ENCODE data around the gene CCDC93. TPM values are rescaled to one million over a fixed set of nuclear protein-coding genes. Genes with fewer than 3 reads are reported as not detected.

The CCDC93 gene
- polyA plus RNA-seq, 1 donor (not counting 4 experiments of a cell fraction or from before 2014, with no cell fraction given), result 21.3 TPM

GRCh38 chr2:117973498-117974082, 40.3 kb downstream of the CCDC93 start:
- Histone ChIP-seq H3K4me1 (ENCODE audit: control insufficient read depth, extremely low read depth, insufficient read depth, low read length) (no peaks in the 10 kb centered on the region), H3K79me2 (ENCODE audit: control insufficient read depth, insufficient read depth, low read length) (no peaks in the 10 kb centered on the region), H3K36me3 (ENCODE audit: control insufficient read depth in 2 of 2, extremely low read depth in 1 of 2, insufficient read depth in 2 of 2, low read length in 2 of 2) (peaks cover 23 to 32% of the 10 kb centered on the region in 2 experiments), H3K27ac (ENCODE audit: control insufficient read depth, insufficient read depth, low read length) (no peak overlapping the region), H3K4me3 (ENCODE audit: control insufficient read depth in 2 of 3, extremely low read depth in 1 of 3, insufficient read depth in 2 of 3, low read depth in 1 of 3, low read length in 3 of 3) (no peak overlapping the region), H3K4me2 (ENCODE audit: control insufficient read depth, extremely low read depth, insufficient read depth, low read depth, low read length) (no peak overlapping the region), H3K27me3 (ENCODE audit: control insufficient read depth, extremely low read depth, insufficient read depth, low read length) (no peaks in the 10 kb centered on the region), H2AFZ (ENCODE audit: control insufficient read depth, low read length) (no peak overlapping the region), H3K9ac (ENCODE audit: control insufficient read depth, extremely low read depth, insufficient read depth, low read length) (no peak overlapping the region), H4K20me1 (ENCODE audit: control insufficient read depth, extremely low read depth, insufficient read depth, low read length) (no peaks in the 10 kb centered on the region), H3K9me3 (ENCODE audit: control insufficient read depth, low read depth, low read length) (no peaks in the 10 kb centered on the region), H3K9me1 (ENCODE audit: control insufficient read depth, extremely low read depth, insufficient read depth, low read length) (no peaks in the 10 kb centered on the region)
- DNase-seq (ENCODE audit: low read depth, low spot score), result no peak
- dilution Hi-C loops (cut with MboI; ENCODE audit: extremely low pct_ligation_motif_present, low sequenced_read_pairs), result no loop called here
- FAIRE-seq, result no peak
- TF ChIP-seq CTCF (optimal IDR thresholded peaks at IDR 0.05 in 1 of 3, IDR thresholded peaks at IDR 0.05 in 1 of 3, conservative IDR thresholded peaks at IDR 0.05 in 1 of 3; ENCODE audit: extremely low read depth in 1 of 3, insufficient read depth in 2 of 3, low read length in 3 of 3), result no peak
- TF ChIP-seq EZH2 (IDR thresholded peaks at IDR 0.05; ENCODE audit: low read length), result no peak

- DNase-seq (ENCODE audit: low read depth, low spot score), result no peak
- Histone ChIP-seq H3K4me2 (ENCODE audit: control insufficient read depth, extremely low read depth, insufficient read depth, low read depth, low read length) (no peak overlapping the region), H3K9me1 (ENCODE audit: control insufficient read depth, extremely low read depth, insufficient read depth, low read length) (no peaks in the 10 kb centered on the region), H3K9me3 (ENCODE audit: control insufficient read depth, low read depth, low read length) (no peaks in the 10 kb centered on the region), H3K79me2 (ENCODE audit: control insufficient read depth, insufficient read depth, low read length) (no peaks in the 10 kb centered on the region), H3K27me3 (ENCODE audit: control insufficient read depth, extremely low read depth, insufficient read depth, low read length) (no peaks in the 10 kb centered on the region), H3K36me3 (ENCODE audit: control insufficient read depth in 2 of 2, extremely low read depth in 1 of 2, insufficient read depth in 2 of 2, low read length in 2 of 2) (peaks cover 21 to 27% of the 10 kb centered on the region in 2 experiments), H3K27ac (ENCODE audit: control insufficient read depth, insufficient read depth, low read length) (no peak overlapping the region), H3K4me1 (ENCODE audit: control insufficient read depth, extremely low read depth, insufficient read depth, low read length) (no peaks in the 10 kb centered on the region), H4K20me1 (ENCODE audit: control insufficient read depth, extremely low read depth, insufficient read depth, low read length) (no peaks in the 10 kb centered on the region), H2AFZ (ENCODE audit: control insufficient read depth, low read length) (no peak overlapping the region), H3K9ac (ENCODE audit: control insufficient read depth, extremely low read depth, insufficient read depth, low read length) (no peak overlapping the region), H3K4me3 (ENCODE audit: control insufficient read depth in 2 of 3, extremely low read depth in 1 of 3, insufficient read depth in 2 of 3, low read depth in 1 of 3, low read length in 3 of 3) (no peak overlapping the region)
- FAIRE-seq, result no peak
- TF ChIP-seq CTCF (optimal IDR thresholded peaks at IDR 0.05 in 1 of 3, IDR thresholded peaks at IDR 0.05 in 1 of 3, conservative IDR thresholded peaks at IDR 0.05 in 1 of 3; ENCODE audit: extremely low read depth in 1 of 3, insufficient read depth in 2 of 3, low read length in 3 of 3) (no peak), EZH2 (IDR thresholded peaks at IDR 0.05; ENCODE audit: low read length) (no peak)
- dilution Hi-C loops (cut with MboI; ENCODE audit: extremely low pct_ligation_motif_present, low sequenced_read_pairs), result no loop called here
Measured at GRCh38 chr2:117972476-117973123, 41.3 kb downstream of the CCDC93 start.
